Skeletal muscle satellite cell (primary cell): Measurements from ENCODE around the gene CA5A.
"Not testable (repeated sequence)": the region's sequence is repeated elsewhere in the genome, so short reads cannot be mapped to it uniquely, and the experiment has no call there.

Source experiments
- H3K27me3 ChIP-seq: 2 replicates; pipeline ENCODE4 v1.7.0; 2013; ENCODE audit warnings: low read length; ENCODE audit not compliant: control insufficient read depth, insufficient read depth
- H3K36me3 ChIP-seq: 2 replicates; pipeline ENCODE4 v1.7.0; 2013; ENCODE audit warnings: mild to moderate bottlenecking, control low read depth, low read length; ENCODE audit not compliant: insufficient read depth
- H3K4me1 ChIP-seq: 2 replicates; pipeline ENCODE4 v1.7.0; 2013; ENCODE audit warnings: low read length; ENCODE audit not compliant: control insufficient read depth, insufficient read depth
- H3K4me2 ChIP-seq: 2 replicates; pipeline ENCODE4 v1.7.0; 2013; ENCODE audit warnings: mild to moderate bottlenecking, low read length
- H3K4me3 ChIP-seq: 2 replicates; pipeline ENCODE4 v1.7.0; 2013; ENCODE audit warnings: low read length
- H3K9ac ChIP-seq: 2 replicates; pipeline ENCODE4 v1.7.0; 2013; ENCODE audit warnings: mild to moderate bottlenecking, low read depth, low read length, moderate library complexity
- H3K9me3 ChIP-seq: replicated peaks from 2 replicates; pipeline ENCODE4 v1.7.0; 2013; ENCODE audit warnings: mild to moderate bottlenecking, control low read depth, low read length

CA5A gene

DNA sequence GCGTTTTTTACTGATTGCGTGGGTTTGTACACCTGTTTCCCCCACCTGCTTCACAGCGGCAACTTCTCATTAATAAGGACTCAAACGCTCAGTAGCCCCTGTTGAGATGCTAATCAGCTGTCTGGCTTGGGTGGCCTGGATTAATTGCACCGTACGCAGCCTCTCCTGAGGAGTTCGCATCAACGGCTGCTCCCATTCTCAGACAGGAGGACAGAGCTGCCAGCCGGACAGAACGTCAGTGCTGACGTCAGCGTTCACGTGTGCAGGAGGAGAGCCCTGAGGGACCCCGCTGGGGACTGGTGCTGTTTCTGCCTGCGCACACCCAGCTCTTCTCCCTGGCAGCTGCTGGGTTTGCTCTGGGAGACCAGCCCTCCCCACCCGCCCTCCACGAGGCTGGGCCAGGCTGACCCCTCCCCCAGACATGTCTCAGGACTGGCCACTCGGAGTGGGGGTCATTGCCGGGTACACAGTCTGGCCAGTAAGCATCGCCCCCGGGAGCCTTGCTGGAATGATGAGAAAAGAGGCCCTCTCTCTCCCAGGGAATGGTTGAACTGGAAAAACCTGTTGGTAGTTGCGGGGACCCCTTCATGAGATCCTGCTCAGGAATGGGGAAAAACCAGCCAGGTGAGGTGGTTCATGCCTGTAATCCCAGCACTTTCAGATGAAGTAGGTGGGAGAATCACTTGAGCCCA is 9.2 kb upstream of the CA5A start:
- Histone ChIP-seq H3K4me1 (peaks cover 6% of the 10 kb centered on the region), H3K36me3 (no peaks in the 10 kb centered on the region), H3K4me3 (peak overlapping the region; percentile 64), H3K4me2 (peak overlapping the region; percentile 87), H3K9ac (peak overlapping the region; percentile 43), H3K27me3 (peaks cover under 1% of the 10 kb centered on the region), H3K9me3 (no peaks in the 10 kb centered on the region)

DNA sequence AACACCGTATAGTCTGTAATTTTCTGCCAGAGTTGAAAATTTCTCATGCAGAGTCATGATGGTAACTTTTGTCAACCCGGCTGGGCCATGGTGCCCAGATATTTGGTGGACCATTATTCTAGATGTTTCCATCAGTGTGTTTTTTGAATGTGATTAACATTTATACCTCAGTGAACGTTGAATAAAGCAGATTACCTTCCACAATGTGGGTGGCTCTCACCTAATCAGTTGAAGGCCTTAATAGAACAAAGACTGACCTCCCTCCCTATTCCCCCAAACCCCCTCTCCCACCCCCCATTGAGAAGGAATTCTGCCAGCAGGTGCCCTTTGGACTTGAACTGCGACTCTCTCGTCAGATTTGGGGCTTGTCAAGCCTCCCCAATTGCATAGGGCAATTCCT is 6.4 kb upstream of the CA5A start:
- Histone ChIP-seq H3K4me1 (peaks cover 6% of the 10 kb centered on the region), H3K9ac (no peak overlapping the region), H3K4me3 (no peak overlapping the region), H3K9me3 (no peaks in the 10 kb centered on the region), H3K36me3 (no peaks in the 10 kb centered on the region), H3K27me3 (peaks cover 18% of the 10 kb centered on the region), H3K4me2 (no peak overlapping the region)

DNA sequence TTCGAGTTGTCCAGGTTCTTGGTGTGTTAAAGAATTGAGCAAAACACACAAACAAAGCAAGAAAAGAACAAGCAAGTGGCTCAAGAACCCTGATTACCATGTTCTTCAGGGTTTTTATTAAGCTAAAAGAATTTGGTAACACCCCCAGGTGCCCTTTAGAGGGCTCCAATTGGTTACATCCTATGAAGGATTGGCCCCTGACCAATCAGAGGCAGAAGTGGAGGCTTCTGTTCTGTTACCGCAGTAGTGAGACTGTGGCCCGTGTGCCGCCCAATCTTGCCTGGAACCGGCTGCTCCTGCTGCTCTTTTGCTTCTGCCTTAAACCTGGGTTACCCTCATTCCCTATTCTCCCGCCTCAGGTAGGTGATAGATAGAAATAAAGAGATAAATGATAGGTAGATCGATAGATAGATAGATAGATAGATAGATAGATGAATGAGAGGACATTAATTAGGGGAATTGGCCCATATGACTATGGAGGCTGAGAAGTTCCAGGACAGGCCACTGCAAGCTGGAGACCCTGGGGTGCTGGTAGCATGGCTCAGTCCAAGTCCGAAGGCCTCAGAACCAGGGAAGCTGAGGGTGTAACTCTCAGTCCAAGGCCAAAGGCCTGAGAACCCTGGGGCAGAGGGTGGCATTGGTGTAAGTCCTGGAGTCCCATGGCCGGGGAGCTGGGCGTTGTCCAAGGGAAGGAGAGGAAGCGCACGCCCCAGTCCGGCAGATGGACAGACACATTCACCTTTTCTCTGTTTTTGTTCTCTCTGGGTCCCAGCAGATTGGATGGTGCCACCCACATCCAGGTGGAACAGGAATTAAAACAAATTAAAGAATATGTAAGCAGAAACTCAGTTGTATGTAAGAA is 3.5 kb upstream of the CA5A start:
- no peak overlapping the region for H3K4me2 ChIP-seq
- H3K36me3 ChIP-seq, result no peaks in the 10 kb centered on the region

DNA sequence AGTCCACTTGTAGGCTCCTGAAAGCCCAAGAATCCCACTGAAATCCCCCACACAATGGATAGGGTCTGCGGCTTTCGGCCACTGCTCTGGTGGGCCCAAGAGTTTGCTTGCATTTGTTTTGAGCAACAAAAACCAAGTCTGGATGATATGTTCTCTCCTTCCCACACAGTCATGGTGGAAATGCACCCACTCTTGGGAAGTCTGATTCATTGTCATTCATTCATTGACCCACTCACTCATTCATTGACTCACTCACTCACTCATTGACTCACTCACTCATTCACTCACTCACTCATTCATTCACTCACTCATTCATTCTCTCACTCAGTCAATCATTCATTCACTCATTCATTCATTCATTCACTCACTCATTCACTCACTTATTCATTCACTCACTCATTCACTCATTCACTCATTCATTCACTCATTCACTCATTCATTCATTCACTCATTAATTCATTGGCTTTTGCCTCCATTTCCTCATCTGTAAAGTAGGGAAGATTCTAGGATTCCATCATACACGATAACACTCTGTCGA is 2.2 kb upstream of the CA5A start:
- Histone ChIP-seq H3K36me3 (no peaks in the 10 kb centered on the region), H3K4me2 (no peak overlapping the region), H3K27me3 (peaks cover 22% of the 10 kb centered on the region), H3K4me3 (no peak overlapping the region), H3K9me3 (no peaks in the 10 kb centered on the region), H3K9ac (no peak overlapping the region), H3K4me1 (no peaks in the 10 kb centered on the region)

More for the DNA sequence above, 3.5 kb upstream of the CA5A start:
- Histone ChIP-seq H3K4me1 (no peaks in the 10 kb centered on the region), H3K9ac (no peak overlapping the region), H3K4me3 (no peak overlapping the region), H3K9me3 (no peaks in the 10 kb centered on the region), H3K27me3 (peaks cover 22% of the 10 kb centered on the region)

DNA sequence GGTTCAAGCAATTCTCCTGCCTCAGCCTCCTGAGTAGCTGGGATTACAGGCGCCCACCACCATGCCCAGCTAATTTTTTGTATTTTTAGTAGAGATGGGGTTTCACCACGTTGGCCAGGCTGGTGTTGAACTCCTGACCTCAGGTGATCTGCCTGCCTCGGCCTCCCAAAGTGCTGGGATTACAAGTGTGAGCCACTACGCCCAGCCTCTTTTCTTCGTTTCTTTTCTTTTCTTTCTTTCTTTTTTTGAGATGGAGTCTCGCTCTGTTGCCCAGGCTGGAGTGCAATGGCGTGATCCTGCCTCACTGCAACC is 858 bp upstream of the CA5A start:
- H3K9me3 ChIP-seq, H3K36me3 ChIP-seq, H3K9ac ChIP-seq, H3K4me3 ChIP-seq, H3K4me2 ChIP-seq, H3K4me1 ChIP-seq: not testable (repeated sequence)
- H3K27me3 ChIP-seq, result peaks cover 22% of the 10 kb centered on the region

GRCh38 chr16:87936016-87936374 is 334 bp downstream of the CA5A start:
- not testable (repeated sequence) for H3K9ac ChIP-seq, H3K9me3 ChIP-seq, H3K4me3 ChIP-seq, H3K4me1 ChIP-seq, H3K36me3 ChIP-seq, H3K4me2 ChIP-seq
- peaks cover 26% of the 10 kb centered on the region for H3K27me3 ChIP-seq

- H3K36me3 ChIP-seq, H3K4me1 ChIP-seq, H3K4me3 ChIP-seq, H3K4me2 ChIP-seq, H3K9ac ChIP-seq, H3K9me3 ChIP-seq: not testable (repeated sequence)
- peaks cover 22% of the 10 kb centered on the region for H3K27me3 ChIP-seq
Measured at GRCh38 chr16:87934752-87935425, 1.4 kb downstream of the CA5A start.

- H3K4me3 ChIP-seq, result no peak overlapping the region
- no peak overlapping the region for H3K9ac ChIP-seq
- H3K36me3 ChIP-seq, result no peaks in the 10 kb centered on the region
- peaks cover 9% of the 10 kb centered on the region for H3K27me3 ChIP-seq
- H3K4me2 ChIP-seq, result no peak overlapping the region
- H3K9me3 ChIP-seq, result no peaks in the 10 kb centered on the region
- H3K4me1 ChIP-seq, result no peaks in the 10 kb centered on the region
Measured at GRCh38 chr16:87933140-87933495, 3.2 kb downstream of the CA5A start.

DNA sequence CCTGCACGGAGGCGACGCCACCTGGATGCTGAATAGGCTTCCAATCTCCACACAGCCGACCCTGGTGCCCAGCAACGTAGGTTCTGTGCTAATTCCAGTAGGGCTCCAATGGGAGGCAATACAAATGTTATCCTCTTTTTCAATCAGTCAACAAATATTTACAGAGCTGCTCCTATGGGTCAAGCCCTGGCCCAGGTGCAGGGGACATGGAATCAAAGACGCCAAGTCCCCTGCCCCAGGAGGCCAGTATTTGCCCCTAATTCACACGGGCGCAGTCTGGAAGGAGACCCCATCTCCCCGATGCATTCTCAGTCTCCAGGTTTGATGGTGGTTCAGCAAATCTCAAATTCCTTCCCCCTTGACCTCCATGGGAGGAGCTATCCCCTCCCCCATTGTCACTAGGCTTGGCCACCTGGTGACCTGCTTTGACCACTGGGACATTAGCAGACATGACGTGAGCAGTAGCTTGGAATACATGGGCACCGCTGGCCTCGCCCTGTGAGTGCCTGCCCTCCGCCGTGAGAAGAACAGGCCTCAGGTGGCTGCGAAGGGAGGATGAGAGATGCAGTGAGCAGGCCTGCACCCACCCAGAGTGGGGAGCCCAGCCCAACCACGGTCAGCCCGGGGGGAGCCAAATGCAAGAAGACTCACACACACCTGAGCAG is 3.7 kb downstream of the CA5A start:
- not testable (repeated sequence) for H3K9me3 ChIP-seq, H3K9ac ChIP-seq, H3K4me1 ChIP-seq, H3K4me2 ChIP-seq, H3K36me3 ChIP-seq, H3K4me3 ChIP-seq
- peaks cover 12% of the 10 kb centered on the region for H3K27me3 ChIP-seq

DNA sequence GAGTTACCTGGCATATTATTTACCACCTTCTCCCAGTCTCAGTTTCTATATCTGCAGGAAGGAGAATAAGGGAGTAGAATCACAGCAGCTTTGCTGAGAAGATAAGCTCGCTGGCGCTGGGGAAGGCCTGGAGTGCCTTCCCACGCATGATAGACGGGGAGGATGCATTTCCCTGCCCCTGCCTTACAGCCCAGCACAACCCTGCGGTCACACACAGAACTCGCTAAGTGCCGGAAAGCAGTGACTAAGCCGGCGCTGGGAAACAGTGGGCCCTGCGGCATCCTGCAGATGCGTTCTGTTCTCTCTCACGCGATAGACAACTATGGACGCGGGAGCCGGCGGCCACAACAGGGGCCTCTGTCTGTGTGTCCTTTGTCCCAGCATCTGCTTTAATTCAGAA is 4.8 kb downstream of the CA5A start:
- Histone ChIP-seq H3K36me3 (no peaks in the 10 kb centered on the region), H3K4me2 (no peak overlapping the region), H3K27me3 (peaks cover 19% of the 10 kb centered on the region), H3K9ac (no peak overlapping the region), H3K4me1 (no peaks in the 10 kb centered on the region), H3K9me3 (no peaks in the 10 kb centered on the region), H3K4me3 (no peak overlapping the region)

DNA sequence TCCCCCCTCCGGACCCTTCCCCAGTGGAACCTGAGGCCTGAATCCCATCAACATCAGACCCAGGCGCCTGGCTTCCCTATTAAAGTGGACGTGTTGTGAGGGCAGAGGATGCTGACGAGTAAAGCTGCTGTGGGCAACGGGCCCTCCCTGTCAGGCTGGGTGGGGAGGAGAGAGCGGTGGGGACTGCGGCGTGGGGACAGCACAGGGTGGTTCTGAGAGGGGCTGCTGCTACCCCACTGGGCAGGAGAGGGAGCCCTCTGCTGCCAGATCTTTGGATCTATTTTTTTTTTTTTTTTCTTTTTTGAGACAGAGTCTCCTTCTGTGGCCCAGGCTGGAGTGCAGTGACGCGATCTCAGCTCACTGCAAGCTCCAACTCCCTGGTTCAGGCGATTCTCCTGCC is 5.9 kb downstream of the CA5A start:
- Histone ChIP-seq H3K4me1 (no peaks in the 10 kb centered on the region), H3K4me3 (no peak overlapping the region), H3K9ac (no peak overlapping the region), H3K36me3 (no peaks in the 10 kb centered on the region), H3K27me3 (peaks cover 25% of the 10 kb centered on the region), H3K4me2 (no peak overlapping the region), H3K9me3 (no peaks in the 10 kb centered on the region)
